Gastrocnemius medialis (tissue), 4 donors: Measurements from ENCODE around the gene PLS3. TPM values are rescaled to one million over a fixed set of nuclear protein-coding genes. Genes with fewer than 3 reads are reported as not detected.
A peak's percentile ranks its signal among the peaks of the same experiment; 100 is the strongest.

ENCODE experiments used
- ATAC-seq, 2 donors: fragments of 150-250 bp; one replicate each; pipeline ENCODE4 v1.9.1; 2016
- DNase-seq, 2 donors: peaks; one replicate each; pipeline ENCODE4 v3.0.0-alpha.2; 2019
- H3K27ac ChIP-seq, 4 donors: fragments of 200-600 bp; sonication (generic); 1 replicate in 1 of 4; 2 replicates in 3 of 4; pipeline ENCODE4 v1.5.1; 2016 to 2018; ENCODE audit warnings: mild to moderate bottlenecking in 2 of 4, moderate library complexity in 1 of 4
- H3K27me3 ChIP-seq, 3 donors: fragments of 200-600 bp; sonication (generic) in 2 of 3; 1 replicate in 1 of 3; 2 replicates in 2 of 3; pipeline versions ENCODE4 v1.5.1 to v1.6.0; 2016 to 2019; ENCODE audit warnings: mild to moderate bottlenecking in 1 of 3, moderate library complexity in 1 of 3
- H3K36me3 ChIP-seq, 2 donors: fragments of 200-600 bp; sonication (generic) in 1 of 2; one replicate each; pipeline ENCODE4 v1.5.1; 2017 to 2018
- H3K4me1 ChIP-seq, 2 donors: fragments of 200-600 bp; sonication (generic) in 1 of 2; one replicate each; pipeline ENCODE4 v1.5.1; 2016 to 2017; ENCODE audit warnings: mild to moderate bottlenecking in 2 of 2
- H3K4me3 ChIP-seq, 4 donors: fragments of 200-600 bp; sonication (generic) in 3 of 4; 1 replicate in 1 of 4; 2 replicates in 3 of 4; pipeline ENCODE4 v1.5.1; 2016 to 2019; ENCODE audit warnings: mild to moderate bottlenecking in 2 of 4
- H3K9me3 ChIP-seq, 3 donors: fragments of 200-600 bp; sonication (generic) in 2 of 3; 1 replicate in 1 of 3; 2 replicates in 2 of 3; pipeline ENCODE4 v1.5.1; 2016 to 2019
- POLR2A ChIP-seq, 2 donors: fragments of 450-650 bp; IDR thresholded peaks; one replicate each; pipeline ENCODE4 v1.6.1; 2017; ENCODE audit warnings: antibody characterized with exemption in 2 of 2, mild to moderate bottlenecking in 2 of 2, moderate library complexity in 2 of 2
- in situ Hi-C, 4 donors: fragments of 200-750 bp; cut with MboI; loops; one replicate each; pipeline versions ENCODE4 v1.15.0 to v1.8.0; 2017; ENCODE audit warnings: low sequenced_read_pairs in 4 of 4
- intact Hi-C: fragments of 100-400 bp; cut with DNase I; formaldehyde crosslinking; loops from one replicate; pipeline ENCODE4 v1.15.1; 2023; ENCODE audit warnings: low total_unique reads
- total RNA-seq, 4 donors: library from RNA; depleted of rRNA; stranded (reverse); fragments of >200 nt; gene quantifications; one replicate each; pipeline versions ENCODE4 v1.1.0 to v1.2.3, GENCODE V29; 2016
- TF ChIP-seq, protein P1 (sequence below), 5 experiments: fragments of 450-650 bp in 3 of 5; fragments of 200-600 bp in 2 of 5; sonication (generic) in 2 of 5; IDR thresholded peaks in 4 of 5; conservative IDR thresholded peaks in 1 of 5; 1 replicate in 4 of 5; 2 replicates in 1 of 5; pipeline ENCODE4 v1.5.1; 2016 to 2019; ENCODE audit warnings: antibody characterized with exemption in 5 of 5, mild to moderate bottlenecking in 3 of 5, moderate library complexity in 3 of 5

The PLS3 gene
- total RNA-seq = 10 to 100 TPM; 15.8 to 23.1 (median 19.5) TPM

- ATAC-seq (peak; percentile 69 to 72), DNase-seq (peak; percentile 50 to 77)
- Histone ChIP-seq H3K27me3 (peaks cover 0 to 16% (median 11%) of the 10 kb centered on the region in 3 donors), H3K4me1 (peaks cover 3 to 10% of the 10 kb centered on the region in 2 donors), H3K4me3 (peak within 1 kb of the TSS; percentile 66 to 77 (median 72)), H3K9me3 (no peaks in the 10 kb centered on the region), H3K36me3 (no peaks in the 10 kb centered on the region), H3K27ac (peak within 1 kb of the TSS; percentile 89 to 93 (median 92))
- TF ChIP-seq POLR2A (IDR thresholded peaks at IDR 0.05) = peak; percentile 54 to 72
- TF ChIP-seq, protein P1, sequence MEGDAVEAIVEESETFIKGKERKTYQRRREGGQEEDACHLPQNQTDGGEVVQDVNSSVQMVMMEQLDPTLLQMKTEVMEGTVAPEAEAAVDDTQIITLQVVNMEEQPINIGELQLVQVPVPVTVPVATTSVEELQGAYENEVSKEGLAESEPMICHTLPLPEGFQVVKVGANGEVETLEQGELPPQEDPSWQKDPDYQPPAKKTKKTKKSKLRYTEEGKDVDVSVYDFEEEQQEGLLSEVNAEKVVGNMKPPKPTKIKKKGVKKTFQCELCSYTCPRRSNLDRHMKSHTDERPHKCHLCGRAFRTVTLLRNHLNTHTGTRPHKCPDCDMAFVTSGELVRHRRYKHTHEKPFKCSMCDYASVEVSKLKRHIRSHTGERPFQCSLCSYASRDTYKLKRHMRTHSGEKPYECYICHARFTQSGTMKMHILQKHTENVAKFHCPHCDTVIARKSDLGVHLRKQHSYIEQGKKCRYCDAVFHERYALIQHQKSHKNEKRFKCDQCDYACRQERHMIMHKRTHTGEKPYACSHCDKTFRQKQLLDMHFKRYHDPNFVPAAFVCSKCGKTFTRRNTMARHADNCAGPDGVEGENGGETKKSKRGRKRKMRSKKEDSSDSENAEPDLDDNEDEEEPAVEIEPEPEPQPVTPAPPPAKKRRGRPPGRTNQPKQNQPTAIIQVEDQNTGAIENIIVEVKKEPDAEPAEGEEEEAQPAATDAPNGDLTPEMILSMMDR (IDR thresholded peaks at IDR 0.05 in 4 of 5, conservative IDR thresholded peaks at IDR 0.05 in 1 of 5) = no peak
- intact Hi-C loops = loop anchor here (5.0 kb wide), 4 partner anchors 66 to 229 kb away; no protein-coding TSS in a partner anchor
- in situ Hi-C loops = no loop called here
Measured at GRCh38 chrX:115560978-115561604, at the start of gene PLS3. Gene PLS3 (plus strand): TSS chrX:115561174. CDS start chrX:115610251, 49,077 bp downstream.

DNA sequence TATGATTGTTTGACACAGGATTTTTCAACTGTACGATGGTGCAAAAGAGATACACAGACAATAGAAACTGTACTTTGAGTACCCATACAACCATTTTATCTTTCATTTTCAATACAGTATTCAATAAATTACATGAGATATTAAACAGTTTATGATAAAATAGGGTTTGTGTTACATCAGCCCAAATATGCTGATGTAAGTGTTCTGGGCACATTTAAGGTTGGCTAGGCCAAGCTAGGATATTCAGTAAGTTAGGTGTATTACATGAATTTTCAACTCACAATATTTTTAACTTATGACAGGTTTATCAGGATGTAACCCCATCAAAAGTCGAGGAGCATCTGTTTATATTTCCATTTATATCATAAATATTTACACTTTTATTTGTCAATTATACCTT lies 42.9 kb upstream of the PLS3 start:
- no peak overlapping the region for H3K4me3 ChIP-seq
- DNase-seq = no peak
- TF ChIP-seq, protein P1 (IDR thresholded peaks at IDR 0.05 in 4 of 5, conservative IDR thresholded peaks at IDR 0.05 in 1 of 5) = no peak
- TF ChIP-seq POLR2A (IDR thresholded peaks at IDR 0.05) = no peak
- intact Hi-C loops (no loop called here), in situ Hi-C loops (no loop called here)
- no peaks in the 10 kb centered on the region for H3K9me3 ChIP-seq
- no peaks in the 10 kb centered on the region for H3K36me3 ChIP-seq
- no peaks in the 10 kb centered on the region for H3K27me3 ChIP-seq
- ATAC-seq = no peak
- no peak overlapping the region for H3K27ac ChIP-seq
- H3K4me1 ChIP-seq = no peaks in the 10 kb centered on the region

- DNase-seq = no peak
- TF ChIP-seq, protein P1 (IDR thresholded peaks at IDR 0.05 in 4 of 5, conservative IDR thresholded peaks at IDR 0.05 in 1 of 5) = no peak
- no peak for TF ChIP-seq POLR2A (IDR thresholded peaks at IDR 0.05)
- no peaks in the 10 kb centered on the region for H3K9me3 ChIP-seq
- peak; percentile 47 to 64 for ATAC-seq
- no peak overlapping the region for H3K4me3 ChIP-seq
- peak overlapping the region in 1 of 4 donors; percentile 27 for H3K27ac ChIP-seq
- H3K36me3 ChIP-seq = no peaks in the 10 kb centered on the region
- intact Hi-C loops (no loop called here), in situ Hi-C loops (no loop called here)
- no peaks in the 10 kb centered on the region for H3K4me1 ChIP-seq
- H3K27me3 ChIP-seq = no peaks in the 10 kb centered on the region
Measured at GRCh38 chrX:115521741-115522140, 39.2 kb upstream of the PLS3 start.

DNA sequence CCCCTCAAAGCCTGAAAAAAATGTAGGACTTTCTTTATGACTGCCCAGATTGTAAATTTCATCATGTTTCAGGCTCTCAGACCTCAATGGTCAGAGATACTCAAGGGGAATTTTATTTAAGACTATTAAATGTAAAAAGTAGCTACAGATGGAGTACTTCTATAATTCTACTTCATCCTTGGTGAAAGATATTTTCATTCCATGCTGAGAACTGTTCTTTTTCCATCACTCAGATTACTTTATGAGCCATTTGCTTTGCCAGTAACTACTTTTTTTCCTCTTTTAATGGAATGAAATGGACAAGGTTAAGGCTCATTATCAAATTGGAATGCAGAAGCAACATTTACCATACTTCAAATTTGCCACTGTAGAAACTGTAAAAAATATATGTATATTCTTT lies 38.0 kb upstream of the PLS3 start:
- H3K9me3 ChIP-seq = no peaks in the 10 kb centered on the region
- H3K27ac ChIP-seq = no peak overlapping the region
- H3K4me3 ChIP-seq = no peak overlapping the region
- ATAC-seq = no peak
- TF ChIP-seq, protein P1 (IDR thresholded peaks at IDR 0.05 in 4 of 5, conservative IDR thresholded peaks at IDR 0.05 in 1 of 5) = no peak
- TF ChIP-seq POLR2A (IDR thresholded peaks at IDR 0.05) = no peak
- in situ Hi-C loops = no loop called here
- DNase-seq = no peak
- no peaks in the 10 kb centered on the region for H3K27me3 ChIP-seq
- H3K36me3 ChIP-seq = no peaks in the 10 kb centered on the region
- H3K4me1 ChIP-seq = no peaks in the 10 kb centered on the region
- intact Hi-C loops = no loop called here
